Erythroblast (primary cell): ENCODE measurements around the gene RHEBL1.

Source experiments
- GATA1 ChIP-seq: IDR thresholded peaks from 2 replicates; pipeline ENCODE4 v1.6.1; 2011; ENCODE audit warnings: low read depth, mild to moderate bottlenecking, control low read depth, low read length, moderate library complexity
- POLR2A ChIP-seq: IDR thresholded peaks from 2 replicates; pipeline ENCODE4 v1.6.1; 2011; ENCODE audit warnings: mild to moderate bottlenecking, low read length

DNA sequence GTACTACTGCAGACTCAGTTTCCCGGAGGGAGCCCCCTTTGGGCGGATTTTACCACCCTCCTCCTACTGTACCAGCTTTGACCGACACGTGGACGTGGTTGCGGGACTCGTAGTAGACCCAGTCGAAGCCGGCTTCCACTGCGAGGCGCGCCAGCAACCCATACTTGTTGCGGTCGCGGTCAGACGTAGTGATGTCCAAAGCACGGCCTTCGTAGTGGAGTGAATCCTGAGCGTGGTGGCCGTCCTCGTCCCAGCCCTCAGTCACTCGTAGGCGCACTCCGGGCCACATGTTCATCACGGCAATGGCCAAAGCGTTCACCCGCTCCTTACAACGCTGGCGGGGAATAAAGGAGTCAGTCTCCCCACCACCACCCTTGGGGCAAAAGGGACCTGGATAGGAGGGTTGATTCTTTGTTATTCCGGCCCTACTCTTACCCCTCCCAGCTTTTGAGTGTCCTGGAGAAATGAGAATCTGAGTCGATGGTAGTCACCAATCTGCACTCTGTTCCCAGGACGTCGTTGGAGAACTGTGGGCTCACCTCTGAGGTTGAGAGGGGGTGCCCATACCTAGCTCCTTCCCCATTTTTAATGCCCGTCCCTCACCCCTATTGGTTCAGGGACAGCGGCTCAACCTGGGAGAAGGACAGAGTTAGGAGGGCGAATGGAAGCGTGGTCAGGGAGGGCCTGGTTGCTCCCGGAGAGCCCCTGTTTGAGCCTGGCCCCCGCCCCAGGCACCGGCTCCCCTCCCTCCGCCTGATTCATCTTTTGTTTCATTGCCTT is 21.5 kb upstream of the RHEBL1 start:
- TF ChIP-seq POLR2A (no peak), GATA1 (no peak)
